Fibroblast of the aortic adventitia (primary cell): ENCODE measurements around the gene SULT2B1. TPM values are rescaled to one million over a fixed set of nuclear protein-coding genes. Genes with fewer than 3 reads are reported as not detected.

Experiments
- DNase-seq: peaks from one replicate; pipeline ENCODE4 v3.0.0-alpha.2; 2010; ENCODE audit warnings: low read depth
- H3K4me3 ChIP-seq: 2 replicates; pipeline ENCODE4 v1.5.1; 2011; ENCODE audit warnings: low read depth, mild to moderate bottlenecking, control low read depth, low read length, moderate library complexity
- total RNA-seq: library from RNA; depleted of rRNA; stranded (reverse); fragments of >200 nt; gene quantifications from 2 replicates; pipeline ENCODE4 v1.2.3, GENCODE V29; 2012; ENCODE audit warnings: low replicate concordance
- TF ChIP-seq, protein P1 (sequence below): IDR thresholded peaks from 2 replicates; pipeline ENCODE4 v1.5.1; 2011; ENCODE audit warnings: mild to moderate bottlenecking, low read length, control low read depth, inconsistent platforms; ENCODE audit not compliant: insufficient read depth

Gene SULT2B1
- total RNA-seq, 1 donor: not detected

DNA sequence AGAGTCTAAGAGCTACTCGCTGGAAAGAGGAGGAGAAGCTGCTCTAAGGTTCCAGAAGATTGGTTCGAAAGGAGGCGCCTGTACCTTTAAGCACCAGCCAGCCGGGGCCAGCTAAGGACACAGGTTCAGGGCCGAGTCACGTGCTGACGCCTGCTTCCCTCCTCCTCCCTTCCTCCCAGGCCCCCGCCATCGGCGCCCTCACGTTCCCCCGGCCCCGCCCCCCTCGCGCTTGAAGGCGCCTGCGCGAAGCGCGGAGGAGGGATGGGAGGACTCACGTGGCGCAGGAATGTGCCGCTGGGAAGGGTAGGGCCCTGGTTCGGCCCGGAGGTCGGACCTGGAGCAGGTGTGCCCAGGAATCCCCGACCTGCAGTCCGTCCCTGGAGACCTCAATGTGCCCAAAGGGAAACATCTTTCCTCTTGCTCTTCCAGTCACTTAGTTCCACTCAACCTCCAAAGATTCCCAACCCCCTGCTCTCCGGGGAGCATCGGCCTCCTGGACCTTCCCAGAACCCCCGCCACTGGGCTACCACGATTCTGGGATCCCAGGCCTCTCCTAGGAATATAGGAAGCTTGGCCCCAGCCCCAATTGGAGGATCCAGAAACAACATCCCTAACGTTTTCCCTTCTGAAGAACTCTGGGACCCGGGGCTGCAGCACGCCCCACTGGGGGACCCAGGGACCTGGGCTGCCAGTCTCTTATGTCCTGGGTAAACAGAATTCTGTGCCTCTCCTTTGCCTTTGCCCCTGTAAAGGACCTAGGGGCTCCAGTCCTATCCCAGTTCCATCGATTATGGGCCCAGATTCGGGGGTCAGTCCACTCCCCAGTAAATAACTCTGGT, 82.7 kb downstream of the SULT2B1 start:
- DNase-seq: peak; percentile 95
- TF ChIP-seq, protein P1, sequence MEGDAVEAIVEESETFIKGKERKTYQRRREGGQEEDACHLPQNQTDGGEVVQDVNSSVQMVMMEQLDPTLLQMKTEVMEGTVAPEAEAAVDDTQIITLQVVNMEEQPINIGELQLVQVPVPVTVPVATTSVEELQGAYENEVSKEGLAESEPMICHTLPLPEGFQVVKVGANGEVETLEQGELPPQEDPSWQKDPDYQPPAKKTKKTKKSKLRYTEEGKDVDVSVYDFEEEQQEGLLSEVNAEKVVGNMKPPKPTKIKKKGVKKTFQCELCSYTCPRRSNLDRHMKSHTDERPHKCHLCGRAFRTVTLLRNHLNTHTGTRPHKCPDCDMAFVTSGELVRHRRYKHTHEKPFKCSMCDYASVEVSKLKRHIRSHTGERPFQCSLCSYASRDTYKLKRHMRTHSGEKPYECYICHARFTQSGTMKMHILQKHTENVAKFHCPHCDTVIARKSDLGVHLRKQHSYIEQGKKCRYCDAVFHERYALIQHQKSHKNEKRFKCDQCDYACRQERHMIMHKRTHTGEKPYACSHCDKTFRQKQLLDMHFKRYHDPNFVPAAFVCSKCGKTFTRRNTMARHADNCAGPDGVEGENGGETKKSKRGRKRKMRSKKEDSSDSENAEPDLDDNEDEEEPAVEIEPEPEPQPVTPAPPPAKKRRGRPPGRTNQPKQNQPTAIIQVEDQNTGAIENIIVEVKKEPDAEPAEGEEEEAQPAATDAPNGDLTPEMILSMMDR: no peak
- H3K4me3 ChIP-seq: peak overlapping the region; percentile 48

DNA sequence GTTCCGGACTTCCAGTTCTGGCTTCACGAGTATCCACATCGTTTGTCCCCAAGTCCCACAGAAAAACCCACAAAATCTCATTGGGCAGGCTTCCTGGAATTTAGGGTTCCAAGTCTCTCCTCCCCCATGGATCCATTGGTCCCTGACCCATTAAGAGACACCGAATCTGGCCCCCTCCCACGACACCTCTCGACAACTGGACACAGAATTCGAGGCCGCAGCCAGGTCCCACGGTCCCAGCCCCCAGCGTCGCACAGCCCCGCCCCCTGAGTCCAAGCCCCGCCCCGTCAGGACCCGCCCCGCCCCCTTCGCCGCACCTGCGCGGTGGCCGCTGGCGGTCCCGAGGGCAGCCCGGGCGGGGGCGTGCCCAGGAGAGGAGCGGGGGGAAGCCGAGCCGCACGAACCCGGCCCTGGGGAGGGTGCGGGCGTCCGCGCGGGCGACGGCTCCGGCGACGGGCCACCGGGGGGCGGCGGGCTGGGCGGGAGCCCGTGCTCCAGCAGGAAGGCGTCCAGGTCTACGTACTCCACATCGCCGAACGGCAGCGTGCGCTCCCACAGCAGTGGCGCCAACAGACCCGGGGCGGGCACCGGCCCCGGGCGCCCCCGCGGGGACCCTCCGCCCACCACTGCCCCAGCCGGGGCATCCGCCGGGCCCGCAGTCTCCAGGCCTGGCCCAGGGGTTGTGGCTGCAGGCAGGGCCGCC, 83.4 kb downstream of the SULT2B1 start:
- DNase-seq: no peak
- peak overlapping the region; percentile 73 for H3K4me3 ChIP-seq
- TF ChIP-seq, protein P1: no peak

DNA sequence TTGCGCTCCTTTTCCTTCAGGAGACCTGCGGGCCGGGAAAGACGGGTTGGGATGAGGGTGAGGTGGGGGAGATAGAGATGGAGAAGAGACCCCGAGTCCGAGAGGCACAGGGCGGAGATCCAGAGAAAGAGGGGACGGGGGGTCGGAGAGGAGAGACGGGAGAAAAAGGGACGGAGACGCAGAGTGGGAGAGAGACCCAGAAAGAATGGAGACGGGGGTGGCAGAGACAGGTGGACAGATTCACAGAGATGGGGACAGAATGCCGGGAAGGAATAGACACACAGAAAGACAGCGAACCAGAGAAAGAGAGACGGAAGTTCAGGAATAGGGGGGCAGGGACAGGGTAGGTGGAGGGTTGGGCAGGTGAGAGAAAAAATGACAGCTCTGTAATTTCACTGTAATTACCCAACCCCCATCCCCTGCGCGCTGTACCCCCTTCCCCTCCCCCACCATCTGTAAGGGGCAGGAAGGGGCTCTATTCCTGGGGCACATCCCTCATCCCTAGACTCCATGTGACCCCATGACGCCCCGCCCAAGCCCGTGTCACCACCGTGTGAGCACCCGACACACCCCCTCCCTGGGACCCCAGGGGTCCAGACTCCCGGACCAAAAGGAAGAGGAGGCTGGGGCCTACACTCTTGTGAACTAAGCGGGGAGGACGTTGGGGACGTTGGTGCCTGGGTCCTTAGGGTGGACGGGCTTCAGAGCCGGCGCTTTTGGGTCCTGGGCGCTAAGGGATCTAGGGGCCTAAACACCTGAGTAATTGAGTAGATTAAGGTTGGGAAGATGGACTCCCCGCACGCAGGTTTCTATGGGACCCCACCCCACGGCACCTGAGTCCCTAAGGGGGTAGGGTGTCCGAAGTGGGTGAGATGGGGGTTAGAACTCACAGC, 84.2 kb downstream of the SULT2B1 start:
- peak overlapping the region; percentile 73 for H3K4me3 ChIP-seq
- TF ChIP-seq, protein P1: no peak
- DNase-seq: no peak

DNA sequence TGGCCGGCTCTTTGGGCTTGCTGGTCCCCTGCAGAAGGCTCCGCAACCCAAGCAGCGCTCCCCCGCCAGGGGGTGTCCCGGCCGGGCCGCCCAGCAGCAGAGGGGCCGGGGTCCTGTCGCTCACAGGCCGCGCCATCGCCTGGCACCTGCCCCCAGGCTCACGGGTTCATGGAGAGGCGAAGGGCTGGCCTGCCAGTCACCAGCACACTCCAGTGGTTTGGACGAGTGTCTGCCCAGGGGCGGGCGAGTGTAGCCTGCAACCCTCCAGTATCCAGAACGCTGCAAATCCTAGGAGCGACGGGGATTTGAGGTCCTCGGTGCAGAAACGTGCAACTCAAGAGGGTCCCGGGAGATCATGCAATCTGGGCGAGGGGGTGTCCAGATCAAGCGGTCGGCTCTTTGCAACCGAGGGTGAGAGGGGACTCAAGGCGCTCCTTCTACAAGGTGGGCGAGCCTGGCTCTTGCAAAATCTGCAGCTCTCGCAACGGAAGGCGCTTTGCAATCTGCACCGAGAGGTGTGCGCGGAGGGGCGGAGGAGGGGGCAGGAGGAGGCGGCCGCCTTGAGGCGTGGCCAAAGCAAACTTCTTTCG, 85.0 kb downstream of the SULT2B1 start, which contains the start of gene DBP:
DBP (minus strand) TSS at position 521 of the 590 bp plus-strand sequence; CDS start at position 136, 385 bp downstream.
- DNase-seq: no peak
- TF ChIP-seq, protein P1: peak; percentile 12
- H3K4me3 ChIP-seq: peak within 1 kb of the TSS; percentile 75

DNA sequence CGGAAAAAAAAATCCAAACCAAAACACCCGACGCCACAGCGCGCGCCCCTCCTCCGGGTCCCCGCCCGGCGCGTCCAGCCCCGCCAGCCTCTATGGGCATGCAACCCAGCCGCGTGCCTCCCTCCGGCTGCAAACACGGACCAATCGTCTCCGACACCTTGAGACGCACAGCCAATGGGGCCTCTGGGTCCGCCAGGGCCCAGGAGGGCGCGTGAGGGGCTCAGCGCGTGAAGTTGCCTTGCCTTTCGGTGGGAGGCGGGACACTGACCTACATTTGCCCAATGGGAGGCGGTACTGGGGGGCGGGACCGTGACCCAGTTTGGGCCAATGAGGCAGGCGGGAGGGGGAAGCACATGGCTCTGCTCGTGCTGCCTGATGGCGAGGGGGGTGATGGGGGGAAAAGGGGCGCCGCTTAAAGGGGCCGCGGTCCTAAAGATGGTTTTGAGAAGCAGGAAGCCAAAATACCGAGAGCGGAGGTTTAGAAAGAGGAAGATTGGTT, 85.5 kb downstream of the SULT2B1 start:
- peak overlapping the region; percentile 75 for H3K4me3 ChIP-seq
- TF ChIP-seq, protein P1: no peak
- peak; percentile 99 for DNase-seq
